Testis (tissue), 2 donors: ENCODE measurements around the gene ANKS6.

ENCODE experiments used
- CTCF ChIP-seq, 3 experiments: fragments of 450-650 bp in 2 of 3; fragments of 200-600 bp in 1 of 3; sonication (generic) in 1 of 3; IDR thresholded peaks; one replicate each; pipeline ENCODE4 v1.5.1; 2016 to 2019; ENCODE audit warnings: antibody characterized with exemption in 3 of 3, mild to moderate bottlenecking in 2 of 3, moderate library complexity in 1 of 3
- POLR2A ChIP-seq: fragments of 450-650 bp; IDR thresholded peaks from one replicate; pipeline ENCODE4 v1.6.1; 2017; ENCODE audit warnings: antibody characterized with exemption, mild to moderate bottlenecking, moderate library complexity

- TF ChIP-seq POLR2A (no peak), CTCF (IDR thresholded peaks at IDR 0.05) (no peak)
These were observed 23.8 kb downstream of the ANKS6 start for GRCh38 chr9:98772364-98773155.
